SKM-1 treated with dmso at 0.1 percent for 144 hours (cell line): ENCODE results near the gene ADGRD1.

Experiments used
- DNase-seq: peaks from one replicate; lab custom pipeline; 2025; ENCODE audit not compliant: unreplicated experiment; lab: John Stamatoyannopoulos, UW

ADGRD1 gene

DNA sequence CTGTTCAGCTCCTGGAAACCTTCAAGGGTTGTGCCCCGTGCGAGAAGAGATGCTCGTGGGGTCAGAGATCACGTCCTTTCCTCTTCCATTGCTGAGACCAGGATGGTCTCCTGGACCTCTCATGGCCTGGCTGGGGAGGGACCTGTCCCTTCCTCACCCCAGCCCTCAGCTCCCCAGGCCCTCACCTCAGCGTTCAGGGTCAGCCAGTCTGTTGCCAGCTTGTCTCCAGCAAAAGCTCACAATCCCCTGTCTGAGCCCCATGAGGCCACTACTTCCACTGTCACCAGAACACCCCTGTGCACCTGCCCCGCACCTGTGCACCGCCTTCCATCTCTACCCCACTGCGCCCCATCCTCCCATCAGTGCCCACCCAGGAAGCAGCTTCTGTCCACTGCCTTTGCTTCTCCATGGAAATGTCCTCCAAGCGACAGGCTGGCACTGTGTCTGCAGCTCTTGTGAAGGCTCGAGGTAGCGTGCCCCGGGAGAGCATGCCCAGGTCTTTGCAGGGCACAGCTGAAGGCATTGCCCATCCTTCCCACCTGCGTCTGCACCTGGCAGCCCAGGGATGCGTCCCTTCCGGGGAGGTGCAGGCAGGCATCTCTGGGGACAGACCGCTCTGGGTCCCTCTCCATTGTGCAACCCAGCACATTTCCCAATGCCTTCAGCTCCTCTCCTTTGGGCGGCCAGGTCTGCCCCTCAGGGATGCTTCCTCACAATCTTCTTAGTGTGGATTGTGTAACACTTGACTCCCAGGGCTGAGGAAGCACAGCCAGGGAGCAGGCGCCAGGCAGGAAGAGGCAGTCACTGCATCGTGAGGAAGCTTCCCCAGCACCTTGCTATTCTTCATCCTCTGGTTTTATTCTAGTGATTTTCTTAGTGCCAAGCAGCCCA is 179.6 kb downstream of the ADGRD1 start:
- peak; percentile 9 for DNase-seq

- no peak for DNase-seq
Observed at GRCh38 chr12:131133994-131134393, 180.3 kb downstream of the ADGRD1 start.

DNA sequence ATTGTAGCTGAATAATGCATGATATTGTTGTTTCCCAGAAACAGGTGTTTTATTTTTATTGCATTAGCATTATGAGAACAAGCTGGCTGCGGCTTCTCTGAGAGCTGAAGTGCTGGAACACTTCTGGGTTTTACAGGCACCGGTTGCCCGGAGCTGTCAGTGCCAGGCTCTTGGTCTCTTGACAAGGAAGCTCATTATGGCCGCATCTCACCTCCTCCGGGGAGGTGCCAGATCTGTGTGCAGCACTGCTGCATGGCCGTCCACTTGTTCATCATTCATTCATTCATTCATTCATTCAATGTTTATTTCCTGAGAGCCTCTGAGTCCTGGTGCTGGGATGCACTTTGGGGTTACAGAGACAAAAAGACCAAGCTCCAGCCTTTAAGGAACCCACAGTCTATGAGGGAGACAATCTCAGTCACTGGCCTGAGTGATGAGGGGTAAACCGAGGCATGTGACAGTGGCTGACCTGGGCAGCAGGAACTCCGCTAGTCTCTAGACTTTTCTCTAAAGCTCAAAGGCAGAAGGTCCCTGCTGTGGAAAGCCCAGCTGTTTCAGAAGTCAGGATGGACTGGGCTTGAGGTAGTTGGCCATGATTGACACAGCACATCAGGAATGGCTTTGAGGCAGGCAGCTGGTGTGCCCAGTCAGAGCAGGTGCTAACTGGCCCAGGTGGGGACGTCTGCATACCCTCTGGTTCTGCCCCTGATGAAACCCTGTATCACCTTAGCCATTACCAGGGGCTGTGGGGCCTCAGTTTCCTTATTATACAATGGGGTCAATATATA is 181.0 kb downstream of the ADGRD1 start:
- DNase-seq = no peak

DNA sequence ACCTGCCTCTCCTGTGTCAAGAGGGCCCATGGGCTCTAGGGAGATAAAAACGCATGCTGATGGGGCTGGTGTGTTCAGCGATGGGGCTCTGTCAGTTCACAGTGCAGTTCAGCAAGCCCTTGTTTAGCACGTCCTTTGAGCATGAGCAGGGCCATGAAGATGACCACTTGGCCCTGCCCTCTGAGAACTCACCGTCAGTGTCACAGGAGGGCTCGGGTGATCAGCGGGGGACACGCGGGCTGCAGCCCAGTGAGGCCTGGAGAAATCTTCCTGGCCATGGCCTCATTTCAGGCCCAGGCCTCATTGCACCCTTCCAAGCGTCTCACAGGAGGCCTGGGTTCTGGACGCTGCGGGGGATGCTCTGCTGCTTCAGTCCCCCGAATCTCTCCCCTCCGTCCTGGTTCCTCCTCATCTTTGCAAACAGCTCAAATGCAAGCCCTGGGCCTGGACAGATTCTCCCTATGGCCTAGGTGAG is 181.6 kb downstream of the ADGRD1 start:
- no peak for DNase-seq

GRCh38 chr12:131135786-131136538 is 182.3 kb downstream of the ADGRD1 start:
- DNase-seq = no peak

DNA sequence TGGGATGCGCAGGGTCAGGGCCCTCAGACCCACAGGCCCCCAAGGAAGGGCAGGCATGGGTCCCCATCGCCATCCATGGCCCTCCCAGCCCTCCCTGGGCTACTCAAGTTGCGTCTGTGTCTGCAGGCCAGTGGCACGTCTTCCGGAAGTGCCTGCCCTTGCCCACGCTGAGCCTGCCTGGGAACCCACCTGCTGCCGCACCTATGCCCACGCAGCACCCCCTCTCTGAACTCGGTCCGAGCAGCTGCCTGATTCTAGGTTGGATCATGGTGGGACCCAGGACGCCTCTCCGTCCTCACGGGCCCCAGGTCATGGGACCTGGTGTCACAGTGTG is 182.8 kb downstream of the ADGRD1 start:
- no peak for DNase-seq

DNA sequence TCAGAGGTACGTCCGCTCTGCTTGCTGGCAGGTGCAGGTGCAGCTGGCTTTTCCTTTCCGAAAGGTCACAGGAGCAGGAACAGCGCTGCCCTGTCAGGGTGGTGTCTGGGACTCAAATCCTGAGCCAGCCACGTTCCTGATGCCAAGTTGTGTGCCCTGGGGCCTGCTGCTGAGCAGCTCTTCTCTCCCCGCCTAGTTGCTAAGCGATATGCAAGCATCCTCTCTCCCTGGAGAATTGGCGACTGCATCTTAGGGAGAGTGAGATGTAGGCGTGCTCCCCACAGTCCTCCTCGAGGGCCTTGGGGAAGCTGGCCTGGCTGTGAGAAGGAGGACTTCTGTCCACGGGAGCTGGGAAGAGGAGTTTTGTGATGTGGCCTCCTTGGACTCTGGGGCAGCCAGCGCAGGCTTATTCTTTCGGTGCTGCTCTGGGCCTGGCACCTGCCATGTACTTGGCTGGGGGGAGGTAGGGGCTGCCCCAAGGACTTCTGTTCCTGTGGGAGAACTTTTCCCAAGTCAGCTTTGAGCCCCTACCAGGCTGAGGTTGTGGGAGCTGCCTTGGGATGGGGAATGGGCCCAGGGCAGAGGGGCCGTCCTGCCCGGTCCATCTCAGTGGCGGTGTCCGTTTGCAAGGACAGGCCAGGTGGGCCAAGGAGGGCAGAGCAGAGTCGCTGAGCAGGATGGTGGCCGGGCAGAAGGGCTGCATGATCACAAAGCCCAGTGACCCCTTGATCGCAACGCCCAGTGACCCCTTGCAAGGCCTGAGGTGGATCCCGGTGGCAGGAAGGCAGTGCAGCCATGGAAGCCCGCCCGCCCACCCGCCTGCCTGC is 183.5 kb downstream of the ADGRD1 start:
- DNase-seq = no peak

DNA sequence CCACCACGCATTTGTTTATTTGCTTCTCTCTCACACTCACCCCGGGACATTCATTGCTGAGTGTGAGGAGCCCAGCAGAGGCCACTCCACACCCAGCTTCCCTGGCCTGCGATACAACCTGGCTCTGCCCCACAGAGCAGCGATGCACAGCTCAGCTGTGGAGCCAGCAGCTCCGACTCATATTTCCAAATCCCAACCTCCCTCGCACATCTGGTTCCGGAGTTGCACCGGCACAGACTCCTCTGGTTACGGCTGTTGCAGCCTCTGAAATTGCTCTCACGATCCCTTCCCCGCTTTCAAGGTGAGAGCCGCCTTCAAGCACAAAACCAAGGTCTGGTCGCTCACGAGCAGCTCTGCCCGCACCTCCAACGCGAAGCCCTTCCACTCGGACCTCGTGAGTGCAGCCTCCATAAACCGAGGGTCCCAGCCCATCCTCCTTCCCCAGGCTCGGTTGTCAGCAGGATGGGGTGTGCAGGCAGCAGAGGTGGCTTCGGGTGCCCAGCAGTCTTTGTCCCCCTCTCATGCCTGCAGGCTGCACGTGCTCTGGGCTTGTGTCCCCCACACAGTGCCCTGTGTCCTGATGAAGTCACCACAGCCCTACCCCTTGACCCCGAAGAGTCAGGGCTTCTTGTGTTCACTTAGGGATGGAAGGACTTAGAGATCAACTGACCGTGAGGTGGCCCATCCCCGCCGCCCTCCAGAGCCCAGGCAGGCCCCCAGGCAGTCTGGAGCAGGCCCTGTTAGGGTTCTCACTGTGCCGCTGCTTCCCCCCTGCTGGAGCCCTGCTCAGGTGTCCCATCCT is 184.3 kb downstream of the ADGRD1 start:
- DNase-seq = no peak

DNA sequence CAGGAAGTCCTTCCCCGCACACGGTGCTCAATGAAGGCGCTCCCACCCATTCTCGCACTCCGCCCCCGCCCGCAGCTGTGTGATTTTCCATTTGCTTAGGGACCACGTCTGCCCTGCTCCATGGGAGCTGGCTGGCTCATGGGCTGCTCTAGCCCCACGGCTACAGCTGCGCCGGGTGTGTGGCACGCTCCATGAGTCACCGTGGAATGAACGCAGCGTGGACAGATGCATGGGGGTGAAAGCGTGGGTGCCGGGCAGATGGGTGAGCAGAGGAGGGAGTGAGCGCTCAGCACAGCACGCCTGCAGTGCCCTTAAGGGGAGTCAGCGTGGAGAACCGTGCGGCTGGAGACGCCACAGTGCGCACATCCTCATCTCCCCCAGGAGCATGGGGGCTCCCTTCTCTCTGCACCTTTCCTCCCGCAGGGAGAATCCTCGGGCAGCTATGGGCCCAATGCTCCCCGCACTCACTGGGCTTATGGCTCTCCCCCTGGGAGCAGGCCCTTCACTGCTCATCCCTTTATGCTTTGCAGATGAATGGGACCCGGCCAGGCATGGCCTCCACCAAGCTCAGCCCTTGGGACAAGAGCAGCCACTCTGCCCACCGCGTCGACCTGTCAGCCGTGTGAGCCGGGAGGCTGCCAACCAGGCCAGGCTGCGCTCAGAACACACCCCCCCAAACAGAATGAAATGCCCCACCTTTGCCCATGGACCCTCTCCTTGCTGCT is 185.1 kb downstream of the ADGRD1 start:
- no peak for DNase-seq

DNA sequence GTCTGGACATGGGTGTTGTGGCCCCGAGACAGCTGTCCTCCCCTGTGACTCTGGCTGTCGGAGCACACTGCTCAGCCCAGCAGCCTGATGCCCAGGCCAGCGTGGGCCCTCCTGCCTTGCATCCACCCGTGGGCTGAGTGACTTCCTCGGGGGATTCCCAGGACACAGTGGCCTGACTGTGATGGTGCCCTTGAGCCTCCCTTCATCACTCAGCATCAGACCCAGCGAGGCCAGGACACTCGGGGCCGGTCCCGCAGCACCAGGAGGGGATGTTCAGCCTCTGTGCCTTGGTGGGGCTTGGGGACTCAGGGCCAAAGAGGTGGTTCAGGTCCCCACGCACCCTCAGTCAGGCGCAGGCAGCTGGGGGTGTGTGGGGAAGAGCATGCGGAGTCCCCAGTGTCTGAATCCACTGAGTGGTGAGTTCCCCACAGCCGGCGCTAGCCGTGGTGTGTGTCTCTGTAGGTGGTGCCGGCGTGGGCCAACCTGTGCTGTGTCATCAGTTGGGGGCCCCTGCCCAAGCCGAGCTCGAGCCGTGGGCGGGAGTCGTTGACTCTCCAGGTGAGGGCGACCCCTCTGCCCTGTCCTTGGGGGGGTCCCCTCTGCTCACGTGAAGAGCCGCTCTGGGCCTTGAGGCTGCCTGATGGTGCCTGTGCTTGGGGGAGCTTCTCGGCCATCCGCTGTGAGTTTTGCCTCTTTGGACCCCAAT is 185.8 kb downstream of the ADGRD1 start:
- DNase-seq = no peak

- no peak for DNase-seq
Observed at GRCh38 chr12:131140069-131140435, 186.3 kb downstream of the ADGRD1 start.

GRCh38 chr12:131140697-131141096 is 187.0 kb downstream of the ADGRD1 start:
- no peak for DNase-seq

DNA sequence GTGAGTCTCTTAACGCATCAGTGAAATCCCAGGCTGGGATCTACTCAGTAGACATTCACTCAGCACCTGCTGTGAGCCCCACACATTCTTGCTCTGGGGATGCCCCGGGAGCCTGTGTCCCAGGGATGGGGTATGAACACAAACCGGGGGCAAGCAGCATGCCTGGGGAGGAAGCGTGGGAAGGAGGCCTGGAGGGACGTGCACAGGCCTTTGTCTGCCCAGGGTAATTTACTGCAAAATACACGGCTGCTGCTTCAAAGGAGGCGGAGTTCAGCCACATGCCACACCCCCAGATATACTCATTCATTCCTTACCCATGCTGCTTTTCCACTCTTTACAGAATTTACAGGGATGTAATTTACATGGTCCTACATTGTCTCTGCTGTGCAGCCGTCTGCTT is 187.8 kb downstream of the ADGRD1 start:
- no peak for DNase-seq

GRCh38 chr12:131142891-131143657 is 189.4 kb downstream of the ADGRD1 start:
- no peak for DNase-seq

DNA sequence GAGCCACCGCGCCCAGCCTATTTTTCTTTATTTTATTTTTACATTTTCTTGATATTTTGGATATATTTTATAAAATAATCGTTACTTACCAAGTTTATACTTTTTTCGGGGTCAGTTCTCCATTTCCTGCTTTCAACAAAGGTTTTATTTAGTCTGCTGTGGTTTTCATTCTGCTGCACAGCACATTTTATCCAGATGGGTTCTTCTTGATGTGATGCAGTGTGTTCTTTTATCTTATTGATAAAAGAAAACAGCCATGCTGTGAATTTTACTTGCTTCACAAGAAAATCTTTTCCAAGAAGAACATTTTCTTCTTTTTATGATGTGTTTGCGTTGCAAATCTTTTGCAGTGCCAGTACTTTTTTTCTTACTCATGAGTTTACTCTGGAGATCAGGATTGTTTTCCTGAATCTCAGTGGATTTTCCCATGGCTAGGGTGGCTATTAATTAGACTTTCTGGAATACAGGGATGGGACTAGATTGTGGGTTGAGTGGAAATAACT is 192.5 kb downstream of the ADGRD1 start:
- DNase-seq = no peak

DNA sequence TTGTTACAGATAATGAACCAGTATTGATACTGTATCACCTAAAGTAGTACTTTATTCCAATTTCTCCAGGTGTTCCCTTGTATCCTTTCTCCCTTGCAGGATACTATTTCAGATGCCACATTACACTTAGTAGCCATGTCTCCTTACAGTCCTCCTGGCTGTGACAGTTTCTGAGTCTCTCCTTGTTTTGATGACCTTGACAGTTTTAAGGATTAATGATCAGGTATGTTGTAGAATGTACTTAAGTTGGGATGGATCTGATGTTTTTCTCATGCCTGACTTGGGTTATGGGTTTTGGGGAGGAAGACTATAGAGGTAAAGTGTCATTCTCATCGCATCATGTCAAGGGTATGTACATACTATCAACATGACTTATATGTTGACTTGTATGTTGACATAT is 193.6 kb downstream of the ADGRD1 start:
- no peak for DNase-seq

GRCh38 chr12:131147894-131148293 is 194.2 kb downstream of the ADGRD1 start:
- DNase-seq = peak; percentile 1
